ENCODE results near the gene OR2K2.
"Not testable (repeated sequence)": the region's sequence is repeated elsewhere in the genome, so short reads cannot be mapped to it uniquely, and the experiment has no call there.

OR2K2 gene

GRCh38 chr9:111316796-111317195 is 13.2 kb downstream of the OR2K2 start:
- Histone ChIP-seq H3K27me3 (ENCODE audit: insufficient read depth, poor library complexity, severe bottlenecking) (no peaks in the 10 kb centered on the region), H3K4me1 (ENCODE audit: insufficient read depth, poor library complexity, severe bottlenecking) (no peaks in the 10 kb centered on the region), H3K27ac (ENCODE audit: poor library complexity, severe bottlenecking) (no peak overlapping the region), H3K9me3 (ENCODE audit: severe bottlenecking) (no peaks in the 10 kb centered on the region), H3K36me3 (ENCODE audit: low read depth) (no peaks in the 10 kb centered on the region), H3K4me3 (ENCODE audit: severe bottlenecking) (no peak overlapping the region)
- TF ChIP-seq CTCF (IDR thresholded peaks at IDR 0.05; ENCODE audit: poor library complexity, severe bottlenecking), result no peak
- ATAC-seq (ENCODE audit: low read depth) (no peak), DNase-seq (ENCODE audit: low spot score) (no peak)

GRCh38 chr9:111305914-111306313 is 24.1 kb downstream of the OR2K2 start:
- H3K27me3 ChIP-seq (ENCODE audit: insufficient read depth, poor library complexity, severe bottlenecking), result no peaks in the 10 kb centered on the region
- TF ChIP-seq CTCF (IDR thresholded peaks at IDR 0.05; ENCODE audit: poor library complexity, severe bottlenecking), result no peak
- H3K4me3 ChIP-seq (ENCODE audit: severe bottlenecking), result no peak overlapping the region
- no peaks in the 10 kb centered on the region for H3K36me3 ChIP-seq (ENCODE audit: low read depth)
- no peaks in the 10 kb centered on the region for H3K4me1 ChIP-seq (ENCODE audit: insufficient read depth, poor library complexity, severe bottlenecking)
- no peaks in the 10 kb centered on the region for H3K9me3 ChIP-seq (ENCODE audit: severe bottlenecking)
- ATAC-seq (ENCODE audit: low read depth) (no peak), DNase-seq (ENCODE audit: low spot score) (no peak)
- H3K27ac ChIP-seq (ENCODE audit: poor library complexity, severe bottlenecking), result no peak overlapping the region

GRCh38 chr9:111304000-111304399 is 26.0 kb downstream of the OR2K2 start:
- not testable (repeated sequence) for H3K27ac ChIP-seq (ENCODE audit: poor library complexity, severe bottlenecking); DNase-seq (ENCODE audit: low spot score); H3K4me1 ChIP-seq (ENCODE audit: insufficient read depth, poor library complexity, severe bottlenecking); H3K4me3 ChIP-seq (ENCODE audit: severe bottlenecking); ATAC-seq (ENCODE audit: low read depth); H3K9me3 ChIP-seq (ENCODE audit: severe bottlenecking); H3K36me3 ChIP-seq (ENCODE audit: low read depth); H3K27me3 ChIP-seq (ENCODE audit: insufficient read depth, poor library complexity, severe bottlenecking)

- Histone ChIP-seq H3K4me3 (ENCODE audit: severe bottlenecking) (no peak overlapping the region), H3K27me3 (ENCODE audit: insufficient read depth, poor library complexity, severe bottlenecking) (no peaks in the 10 kb centered on the region), H3K27ac (ENCODE audit: poor library complexity, severe bottlenecking) (no peak overlapping the region), H3K36me3 (ENCODE audit: low read depth) (no peaks in the 10 kb centered on the region), H3K4me1 (ENCODE audit: insufficient read depth, poor library complexity, severe bottlenecking) (peaks cover 7% of the 10 kb centered on the region), H3K9me3 (ENCODE audit: severe bottlenecking) (no peaks in the 10 kb centered on the region)
- no peak for ATAC-seq (ENCODE audit: low read depth)
- TF ChIP-seq CTCF (IDR thresholded peaks at IDR 0.05; ENCODE audit: poor library complexity, severe bottlenecking), result no peak
- DNase-seq (ENCODE audit: low spot score), result no peak
These were observed 28.8 kb downstream of the OR2K2 start for GRCh38 chr9:111301195-111301594.

- no peak overlapping the region for H3K27ac ChIP-seq (ENCODE audit: poor library complexity, severe bottlenecking)
- no peak for DNase-seq (ENCODE audit: low spot score)
- H3K4me3 ChIP-seq (ENCODE audit: severe bottlenecking), result no peak overlapping the region
- ATAC-seq (ENCODE audit: low read depth), result no peak
- H3K27me3 ChIP-seq (ENCODE audit: insufficient read depth, poor library complexity, severe bottlenecking), result no peaks in the 10 kb centered on the region
- no peaks in the 10 kb centered on the region for H3K9me3 ChIP-seq (ENCODE audit: severe bottlenecking)
- TF ChIP-seq CTCF (IDR thresholded peaks at IDR 0.05; ENCODE audit: poor library complexity, severe bottlenecking), result no peak
- peaks cover 7% of the 10 kb centered on the region for H3K4me1 ChIP-seq (ENCODE audit: insufficient read depth, poor library complexity, severe bottlenecking)
- no peaks in the 10 kb centered on the region for H3K36me3 ChIP-seq (ENCODE audit: low read depth)
These were observed 29.8 kb downstream of the OR2K2 start for GRCh38 chr9:111300140-111300735.
